GM18870 (cell line): ENCODE data around the gene NDST1.

Experiments used
- ATAC-seq: cut with Tn5 transposase; IDR thresholded peaks from one replicate; pipeline ENCODE4 v1.9.1; 2021; ENCODE audit warnings: moderate library complexity; ENCODE audit not compliant: unreplicated experiment

NDST1 gene

DNA sequence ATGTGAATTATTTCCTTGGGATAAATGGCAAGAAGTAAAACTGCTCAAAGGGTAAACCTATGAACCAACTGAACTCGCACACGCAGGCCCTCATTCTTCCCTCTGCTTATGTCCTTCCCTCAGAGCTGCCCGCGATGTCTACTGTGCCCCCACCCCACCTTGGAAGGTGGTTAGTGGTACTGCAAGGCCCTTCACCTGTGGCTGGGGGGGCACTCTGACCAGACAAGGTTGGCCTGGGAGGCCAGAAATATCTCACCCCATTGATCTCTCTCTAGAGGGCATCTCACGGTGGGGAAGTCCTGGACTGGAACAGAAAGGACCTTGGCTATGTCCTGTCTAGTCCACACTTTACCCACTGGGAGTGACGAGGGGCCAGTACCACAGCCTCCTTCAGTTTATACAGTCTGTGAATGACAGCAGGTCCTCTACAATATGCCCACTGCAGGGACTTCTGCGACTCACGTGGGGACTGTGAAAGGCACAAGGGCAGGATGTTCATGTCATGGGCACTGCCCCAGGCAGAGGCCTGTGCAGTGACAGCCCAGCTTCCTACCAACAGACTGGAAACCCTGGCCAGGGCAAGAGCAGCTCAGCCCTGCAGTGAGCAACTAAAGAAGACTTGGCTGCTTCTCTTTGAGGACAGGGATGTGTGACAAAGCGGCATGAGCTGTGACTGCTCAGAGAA is 75.8 kb downstream of the NDST1 start:
- no peak for ATAC-seq

GRCh38 chr5:150584556-150585335 is 76.8 kb downstream of the NDST1 start:
- ATAC-seq, result no peak

GRCh38 chr5:150585781-150586341 is 77.9 kb downstream of the NDST1 start:
- ATAC-seq, result no peak

- ATAC-seq, result no peak
Measured at GRCh38 chr5:150587016-150587415, 79.1 kb downstream of the NDST1 start.

DNA sequence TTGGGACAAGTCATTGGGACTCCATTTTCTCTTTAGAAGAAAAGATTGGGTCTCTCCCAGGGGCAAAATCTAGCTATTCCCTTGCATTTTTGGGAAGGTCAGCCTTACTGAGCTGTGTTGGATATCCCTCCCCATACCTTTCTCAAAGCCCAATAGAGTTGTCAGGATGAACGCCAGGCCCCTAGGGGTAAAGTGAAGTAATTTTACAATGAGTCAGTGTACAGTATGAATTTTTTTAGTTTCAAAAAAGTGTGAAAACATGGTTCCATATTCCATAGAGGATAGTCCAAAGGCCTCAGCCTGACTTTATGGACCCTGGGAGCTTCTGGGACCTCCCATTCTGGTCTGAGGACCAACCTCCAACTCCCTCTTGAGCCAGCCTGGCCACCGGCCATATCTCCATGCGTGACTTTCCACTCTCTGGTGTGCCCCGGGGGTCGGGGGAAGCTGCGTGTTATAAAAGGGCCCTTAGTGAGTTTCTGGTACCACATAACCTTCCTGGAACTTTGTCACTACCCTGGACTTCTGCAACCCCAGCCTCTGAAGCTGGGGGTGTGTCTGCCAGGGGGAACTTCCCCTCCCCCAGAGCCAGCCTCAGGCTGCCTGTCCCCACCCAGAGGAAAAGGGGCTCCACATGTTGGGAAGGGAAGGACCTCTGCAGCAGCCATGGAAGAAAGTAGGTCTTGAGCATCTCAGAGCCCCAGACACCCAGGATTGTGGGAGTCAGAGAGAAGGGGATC is 80.1 kb downstream of the NDST1 start:
- no peak for ATAC-seq

- no peak for ATAC-seq
Measured at GRCh38 chr5:150588596-150588890, 80.6 kb downstream of the NDST1 start.

- ATAC-seq, result peak; percentile 61
Measured at GRCh38 chr5:150589862-150590601, 82.1 kb downstream of the NDST1 start.

GRCh38 chr5:150590979-150591695 is 83.2 kb downstream of the NDST1 start:
- no peak for ATAC-seq

DNA sequence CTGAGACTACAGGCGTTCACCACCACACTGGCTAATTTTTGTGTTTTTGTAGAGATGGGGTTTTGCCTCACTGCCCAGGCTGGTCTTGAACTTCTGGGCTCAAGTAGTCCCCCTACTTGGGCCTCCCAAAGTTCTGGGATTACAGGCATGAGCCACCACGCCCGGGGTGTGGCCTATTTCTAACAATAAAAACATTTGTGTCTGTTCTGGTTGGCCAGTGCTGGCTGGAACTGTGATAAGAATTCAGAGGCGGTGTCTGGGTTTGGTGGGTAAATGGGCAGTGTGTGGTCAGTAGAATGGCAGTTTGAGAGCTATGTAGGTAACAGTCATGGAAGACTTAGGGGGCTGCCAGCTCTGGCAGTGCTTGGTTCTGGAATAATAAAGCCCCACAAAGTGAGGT is 85.7 kb downstream of the NDST1 start:
- no peak for ATAC-seq

GRCh38 chr5:150593996-150594395 is 86.1 kb downstream of the NDST1 start:
- ATAC-seq, result no peak

DNA sequence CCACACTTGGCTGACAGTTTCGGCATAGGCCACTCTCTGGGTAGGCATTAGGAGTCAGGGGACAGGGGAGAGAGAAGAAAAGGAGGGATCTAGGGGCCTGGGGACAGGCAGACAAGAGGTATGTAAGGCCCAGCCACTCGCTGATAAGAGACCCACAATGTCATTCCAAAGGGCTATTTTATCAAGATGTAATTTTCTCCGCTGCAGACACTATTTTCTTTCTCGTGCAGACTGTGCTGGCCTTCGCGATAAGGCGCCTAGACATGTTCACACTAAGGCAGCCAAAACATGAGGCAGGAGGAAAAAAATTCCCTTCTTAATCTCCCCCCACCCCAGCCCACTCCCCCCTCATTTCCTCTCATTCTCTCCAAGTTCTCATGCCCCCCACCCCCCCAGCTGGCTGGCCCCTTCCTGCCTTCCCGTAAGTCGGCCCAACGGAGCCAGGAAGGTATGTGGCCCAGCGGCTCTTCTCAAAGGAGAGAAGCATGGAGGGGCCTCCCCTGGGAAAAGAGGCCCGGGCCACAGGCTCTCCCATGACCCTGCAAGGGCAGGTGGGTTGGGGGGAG is 87.6 kb downstream of the NDST1 start:
- ATAC-seq, result no peak

DNA sequence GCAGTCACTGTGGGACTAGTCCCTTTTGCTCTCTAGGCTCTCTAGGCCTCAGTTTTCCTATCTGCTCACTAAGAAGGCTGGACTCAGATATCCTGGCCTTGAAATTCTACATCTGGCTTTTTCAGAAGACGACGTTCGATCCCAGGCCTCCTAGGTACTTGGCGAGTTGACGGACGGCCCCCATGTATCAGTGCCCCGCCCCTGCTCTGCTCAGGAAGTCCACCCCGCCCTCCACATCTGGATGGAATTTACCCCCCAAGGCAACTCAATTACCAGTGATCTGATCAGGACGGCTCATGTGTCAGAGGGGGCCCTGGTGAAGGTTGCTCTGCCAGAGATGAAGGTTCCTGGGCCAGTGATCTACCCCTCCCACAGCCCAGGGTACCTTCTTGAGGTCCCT is 88.4 kb downstream of the NDST1 start:
- no peak for ATAC-seq

DNA sequence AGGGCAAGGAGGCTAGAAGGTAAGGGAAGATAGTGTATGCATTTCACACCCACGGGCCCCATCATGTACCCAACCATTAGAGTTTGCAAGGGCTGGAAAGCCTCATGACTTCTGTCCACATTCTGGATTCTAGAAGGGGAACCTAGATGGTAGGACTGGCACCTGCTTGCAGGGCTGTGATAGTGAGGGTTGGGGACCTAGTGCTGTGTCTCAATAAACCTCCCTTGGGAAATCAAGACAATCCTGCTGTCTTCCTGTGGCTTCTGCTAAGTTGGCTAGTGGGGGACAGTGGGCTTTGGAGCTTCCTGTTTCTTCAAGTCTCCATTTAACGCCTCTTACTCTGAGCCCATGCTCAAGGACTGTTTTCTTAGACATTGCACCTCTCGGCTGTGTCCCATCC is 88.9 kb downstream of the NDST1 start:
- ATAC-seq, result no peak

DNA sequence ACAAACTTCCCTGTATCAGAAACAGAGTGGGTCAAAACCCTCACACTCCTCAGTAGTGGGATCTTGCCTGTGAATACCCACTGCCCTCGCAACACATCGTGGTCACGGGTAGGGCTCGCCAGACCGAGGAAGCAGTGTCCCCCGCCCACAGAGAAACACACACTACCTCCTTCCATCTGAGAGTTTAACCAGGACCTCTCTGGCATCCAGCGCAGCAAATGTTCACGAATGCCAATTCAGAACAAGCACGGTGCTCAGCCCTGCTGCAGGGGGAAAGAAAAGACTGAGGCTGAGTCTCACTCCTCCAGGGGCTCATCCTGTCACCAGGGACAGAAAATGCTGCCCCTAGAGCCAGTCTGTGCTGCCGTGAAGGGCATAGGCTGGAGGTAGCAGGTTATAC is 90.1 kb downstream of the NDST1 start:
- no peak for ATAC-seq

- no peak for ATAC-seq
Measured at GRCh38 chr5:150598821-150599273, 90.9 kb downstream of the NDST1 start.

DNA sequence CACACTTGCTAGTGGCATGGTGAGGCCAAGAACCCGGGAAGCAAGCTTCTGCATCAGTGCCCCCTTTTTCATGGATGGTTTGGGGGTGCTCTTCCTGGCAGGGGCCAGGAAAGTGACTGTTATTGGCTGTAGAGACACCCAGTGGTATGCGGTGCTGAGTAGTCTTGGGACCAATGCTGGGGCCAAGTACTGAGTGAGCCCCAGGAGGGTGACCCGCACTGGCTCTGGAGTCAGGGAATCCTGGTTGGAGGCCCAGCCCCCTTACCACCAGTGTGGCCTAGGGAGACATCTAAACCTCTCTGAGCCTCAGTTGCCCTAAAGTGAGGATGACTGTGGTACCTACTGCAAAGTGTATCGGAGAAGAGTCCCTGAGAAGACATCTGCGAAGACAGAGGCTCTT is 91.3 kb downstream of the NDST1 start:
- no peak for ATAC-seq

- ATAC-seq, result no peak
Measured at GRCh38 chr5:150599917-150600511, 92.1 kb downstream of the NDST1 start.

DNA sequence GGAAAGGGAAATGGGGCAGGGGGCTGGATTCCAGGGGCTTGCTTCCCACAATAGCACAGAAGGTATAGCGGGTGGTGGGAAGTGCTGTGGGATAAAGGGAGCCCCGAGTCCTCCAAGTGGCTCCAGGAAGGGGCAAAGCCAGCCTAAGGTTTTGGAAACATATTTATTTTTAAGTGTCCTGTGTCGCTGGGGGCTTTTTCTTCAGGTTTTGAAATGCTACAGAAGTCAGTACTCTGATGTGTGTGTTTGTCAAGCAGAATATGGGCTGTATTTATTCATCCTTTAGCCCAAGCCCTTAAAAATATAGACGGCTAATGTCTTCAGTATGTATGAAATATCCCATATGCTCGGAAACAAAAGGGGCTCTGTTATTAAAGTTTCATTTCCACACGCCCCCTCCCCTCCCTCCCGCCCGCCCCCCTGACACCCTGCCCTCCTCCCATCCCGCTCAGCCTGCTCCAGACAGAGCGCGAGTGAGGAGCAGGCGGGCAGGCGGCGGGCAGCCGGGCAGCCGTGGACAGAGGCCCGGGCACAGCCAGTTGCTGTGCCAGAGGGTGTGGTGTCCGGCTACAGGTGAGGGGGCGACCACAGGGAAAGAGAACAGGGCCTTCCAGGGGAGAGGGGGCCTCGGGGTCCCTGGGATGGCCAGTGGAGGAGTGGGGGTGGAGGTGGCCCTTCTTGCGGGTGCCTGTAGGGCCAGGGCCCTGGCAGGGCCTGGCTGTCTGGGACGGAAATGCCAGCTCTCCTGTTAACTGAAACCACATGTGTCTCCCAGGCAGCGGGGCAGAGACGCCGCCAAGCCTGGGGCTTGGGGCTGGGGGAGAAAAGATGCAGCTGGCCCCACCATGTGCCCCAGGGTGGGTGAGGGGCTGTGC is 92.9 kb downstream of the NDST1 start:
- ATAC-seq, result no peak
